Cardiac septum (tissue), 1 donor: ENCODE results near the gene EXOC2. TPM values are rescaled to one million over a fixed set of nuclear protein-coding genes. Genes with fewer than 3 reads are reported as not detected.

Experiments used
- DNase-seq: peaks from one replicate; pipeline ENCODE4 v3.0.0-alpha.2; 2020; ENCODE audit warnings: low spot score
- intact Hi-C: fragments of 100-400 bp; cut with DNase I; formaldehyde crosslinking; loops from one replicate; pipeline ENCODE4 v1.14.0; 2022
- total RNA-seq: library from RNA; stranded (reverse); fragmentation: NEBNext Ultra II Directional; extraction: Animal tissue kit (Norgen Biotek cat#: 25700); gene quantifications from one replicate; pipeline ENCODE4 v1.2.1, GENCODE V29; 2021
- donor health status: DM: no; HTN: no; CAD: no.

EXOC2 gene
- total RNA-seq, 1 donor from 2014 or later = 16.2 TPM

DNA sequence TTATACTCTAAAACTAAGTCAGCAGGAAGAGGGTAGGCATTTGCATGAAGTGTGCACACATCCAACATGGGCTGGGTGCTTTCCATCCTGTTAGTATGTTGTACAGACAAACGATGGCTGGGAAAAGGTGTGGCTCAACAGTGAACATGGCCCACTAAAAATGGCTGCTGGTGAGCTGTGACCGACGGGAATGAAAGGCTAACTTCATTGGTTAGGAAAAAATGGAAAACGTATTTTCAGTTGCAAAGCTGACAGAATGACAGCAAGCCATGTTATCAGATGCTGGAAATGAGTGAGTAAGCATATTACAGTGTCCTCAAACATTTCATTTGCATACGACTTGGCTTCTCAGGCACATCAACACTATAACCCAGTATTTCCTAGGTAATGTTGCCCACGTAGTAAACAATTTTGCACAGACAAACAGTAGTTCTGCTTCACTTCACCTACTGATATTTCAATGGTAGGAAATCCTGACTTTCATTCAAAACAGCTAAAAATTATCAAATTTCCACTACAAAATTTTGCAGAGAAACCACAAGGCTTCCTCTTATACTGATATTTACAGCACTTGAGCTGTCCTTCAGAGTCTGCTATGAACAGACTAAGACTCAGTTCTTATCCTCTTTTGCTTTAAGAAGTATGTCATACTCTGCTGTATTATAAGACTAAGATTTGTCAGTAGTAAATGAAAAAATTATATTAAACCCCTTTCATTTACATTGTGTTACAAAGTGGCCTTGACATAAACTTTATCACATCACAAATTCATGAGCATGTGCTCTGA lies 202.5 kb downstream of the EXOC2 start:
- no peak for DNase-seq
- intact Hi-C loops = no loop called here

DNA sequence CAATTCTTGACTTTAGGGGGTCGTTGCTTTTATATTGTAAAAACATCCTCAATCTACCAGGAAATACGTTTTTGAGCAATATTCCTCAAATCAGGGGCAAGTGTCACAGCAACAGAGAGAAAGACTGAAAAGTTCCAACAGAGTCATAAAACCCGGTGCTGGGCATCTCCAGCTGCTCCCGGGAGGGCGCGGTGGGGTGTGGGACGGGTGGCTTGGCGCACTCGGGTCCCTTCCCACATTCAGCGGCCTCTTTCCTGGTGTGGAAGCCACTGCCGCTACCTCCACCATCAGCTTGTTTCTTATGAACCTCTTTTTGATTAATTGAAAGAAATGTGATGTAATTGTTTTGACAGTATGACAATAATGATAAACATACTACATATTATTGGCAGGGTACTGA lies 203.2 kb downstream of the EXOC2 start:
- no peak for DNase-seq
- intact Hi-C loops = no loop called here

DNA sequence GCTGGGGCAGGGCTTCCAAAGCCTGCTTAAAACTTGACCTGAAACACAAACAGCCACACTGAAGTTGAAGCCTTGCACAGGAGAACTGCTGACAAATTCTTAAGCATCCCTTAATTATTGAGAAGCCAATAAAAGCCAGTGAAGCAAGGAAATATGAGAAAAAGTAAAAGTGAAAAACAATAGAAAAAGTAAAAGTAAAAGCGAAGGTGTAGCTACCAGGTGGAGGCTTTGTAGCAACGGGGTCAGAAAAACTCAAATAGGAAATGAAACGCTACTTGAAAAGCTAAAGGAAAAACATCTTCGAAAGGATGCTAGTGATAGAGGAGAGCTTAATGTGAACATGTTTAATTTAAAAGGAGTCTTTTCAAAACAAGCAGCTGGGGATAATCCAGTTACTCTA lies 203.9 kb downstream of the EXOC2 start:
- intact Hi-C loops = no loop called here
- no peak for DNase-seq

DNA sequence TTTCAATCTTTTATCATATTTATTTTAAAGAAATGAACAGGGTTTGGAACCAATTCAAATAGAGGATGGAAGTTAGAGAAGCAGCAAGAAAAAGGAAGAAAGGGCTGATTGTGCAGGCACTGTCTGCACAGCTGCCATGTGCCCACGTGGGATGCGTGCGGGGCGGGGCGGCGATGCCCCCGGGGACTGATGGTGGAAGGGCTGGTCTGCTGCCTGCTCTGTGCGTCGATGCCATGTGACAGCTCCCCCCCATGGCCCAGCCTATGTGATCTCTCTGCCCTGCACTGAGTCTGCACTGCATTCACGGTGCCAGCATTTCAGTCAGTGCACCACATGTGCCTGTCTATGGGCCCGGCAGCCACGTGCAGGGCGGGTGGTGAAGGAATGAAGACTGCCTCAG lies 205.0 kb downstream of the EXOC2 start:
- intact Hi-C loops = no loop called here
- DNase-seq = no peak

DNA sequence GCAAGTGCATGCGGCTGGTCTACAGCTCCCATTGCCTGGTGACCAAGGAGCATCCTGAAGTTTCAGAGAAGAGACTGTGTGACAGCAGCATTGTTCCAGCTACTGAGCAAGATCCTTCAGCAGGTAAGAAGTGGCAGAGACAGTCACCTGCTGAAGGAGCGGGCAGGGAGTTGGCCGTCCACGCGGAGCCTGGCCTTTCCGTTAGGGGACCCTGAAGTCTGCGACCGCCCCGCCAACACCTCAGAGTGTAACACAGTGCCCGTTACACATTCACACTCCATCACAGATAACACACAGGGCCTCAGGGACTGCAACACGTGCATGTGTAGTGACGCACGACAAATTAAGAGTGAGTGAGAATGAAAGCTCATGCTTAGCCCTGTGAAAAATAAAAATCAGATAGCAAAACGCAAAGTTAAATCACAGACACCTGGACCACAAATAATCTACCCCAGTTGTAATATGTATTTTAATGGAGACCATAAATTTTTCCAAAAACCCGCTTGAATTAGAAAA lies 207.2 kb downstream of the EXOC2 start:
- DNase-seq = no peak
- intact Hi-C loops = no loop called here

DNA sequence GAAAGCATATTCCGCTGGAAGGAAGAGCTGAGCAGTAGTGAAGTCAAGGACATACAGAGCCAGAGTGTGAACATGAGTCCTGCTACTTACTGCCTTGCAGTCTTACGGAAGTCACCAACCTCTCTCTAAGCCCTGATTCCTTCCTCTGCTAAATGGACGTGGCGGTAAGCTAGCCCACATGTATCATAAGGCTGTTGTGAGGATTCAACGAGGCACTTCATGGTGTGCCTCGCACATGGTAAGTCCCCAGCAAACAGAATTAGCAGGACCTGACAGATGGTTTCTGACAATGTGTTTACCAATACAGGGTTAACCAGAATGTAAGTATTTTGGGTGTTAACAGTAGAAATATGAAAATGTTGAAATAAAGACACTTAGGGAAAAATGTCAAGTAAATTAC lies 208.2 kb downstream of the EXOC2 start:
- no peak for DNase-seq
- intact Hi-C loops = no loop called here

DNA sequence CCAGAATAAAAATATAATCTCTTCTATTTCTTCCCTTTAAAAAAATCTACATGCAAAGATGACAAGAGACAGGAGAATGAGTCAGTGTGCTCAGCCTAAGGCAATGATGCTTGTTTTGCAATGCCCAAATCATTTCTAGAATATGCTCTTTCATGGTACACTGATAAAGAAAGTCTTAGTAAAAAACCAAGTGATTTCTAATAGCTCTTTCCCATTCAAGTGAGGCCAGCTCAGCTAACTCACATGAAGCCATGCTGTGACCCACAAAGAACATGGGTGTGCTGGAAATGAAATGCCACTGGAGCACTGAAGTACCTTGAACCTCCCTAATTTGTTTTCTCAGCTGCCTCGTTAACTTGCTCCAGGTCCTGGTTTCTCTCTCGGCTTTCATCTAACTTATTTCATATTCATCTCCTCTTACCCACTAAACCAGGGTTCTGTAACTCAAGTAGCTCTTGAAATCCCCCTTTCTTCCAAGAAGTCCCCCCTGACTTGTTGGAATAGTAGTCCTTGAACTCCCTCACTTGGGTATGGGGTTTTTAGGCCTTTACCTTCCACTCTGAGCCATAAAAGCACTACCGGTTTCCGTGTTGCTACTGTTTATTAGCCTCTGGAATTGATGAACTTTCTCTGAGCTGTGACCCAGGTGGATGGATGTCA lies 208.7 kb downstream of the EXOC2 start:
- intact Hi-C loops = no loop called here

DNA sequence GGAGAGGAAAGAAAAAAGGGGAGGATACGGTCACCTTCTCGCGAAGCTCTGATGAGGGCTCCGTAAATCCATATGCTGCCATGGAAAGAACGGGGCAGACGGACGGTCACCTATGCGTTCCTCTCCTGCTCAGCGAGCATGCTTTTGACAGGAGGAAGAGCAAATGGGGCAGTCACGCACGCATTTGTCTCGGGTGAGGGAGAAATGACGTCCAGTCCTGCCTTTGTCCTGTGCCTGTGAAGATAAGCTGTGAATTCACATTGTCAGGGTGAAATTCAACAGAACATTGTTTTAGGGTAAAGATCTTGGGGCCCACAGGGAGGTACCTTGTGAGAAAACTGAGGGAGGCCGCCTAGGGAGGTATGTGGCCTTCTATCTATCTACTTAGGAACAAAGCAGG lies 217.6 kb downstream of the EXOC2 start:
- no peak for DNase-seq
- intact Hi-C loops = no loop called here

More for the DNA sequence above, 208.7 kb downstream of the EXOC2 start:
- DNase-seq = no peak

DNA sequence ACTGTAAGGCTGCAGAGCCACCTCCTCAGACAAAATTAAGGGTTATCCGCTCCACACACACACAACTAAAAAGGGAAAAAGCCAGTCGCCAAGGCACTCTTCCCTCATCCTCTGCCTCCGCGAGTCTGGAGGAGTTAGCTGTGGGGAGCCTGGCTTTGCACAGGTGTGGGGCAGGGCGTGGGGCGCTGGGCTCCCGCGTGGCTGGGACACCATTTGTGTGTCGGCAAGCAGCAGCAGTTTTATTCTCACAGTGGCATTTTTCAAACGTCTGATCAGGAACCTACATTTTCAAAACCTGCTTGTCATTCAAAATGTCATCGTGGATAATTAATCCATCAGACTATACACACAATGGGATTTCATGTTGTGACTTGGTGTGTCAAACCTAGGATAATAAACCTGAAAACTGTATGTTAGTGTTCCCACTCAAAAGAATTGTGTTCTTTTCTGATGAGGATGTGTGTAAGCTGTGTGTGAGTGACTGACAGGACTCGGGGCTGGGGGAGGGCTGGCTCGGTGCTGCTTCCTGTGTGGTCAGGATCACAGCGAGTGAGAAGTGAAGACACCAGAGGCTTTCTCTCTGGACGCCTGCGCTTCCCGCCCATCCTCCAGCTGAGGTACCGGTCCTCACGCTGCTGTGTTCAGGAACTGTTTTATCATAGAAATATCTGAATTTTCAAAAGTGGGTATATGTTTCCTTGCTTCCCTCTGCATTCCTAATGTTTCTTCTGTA lies 218.3 kb downstream of the EXOC2 start:
- intact Hi-C loops = no loop called here
- DNase-seq = no peak

DNA sequence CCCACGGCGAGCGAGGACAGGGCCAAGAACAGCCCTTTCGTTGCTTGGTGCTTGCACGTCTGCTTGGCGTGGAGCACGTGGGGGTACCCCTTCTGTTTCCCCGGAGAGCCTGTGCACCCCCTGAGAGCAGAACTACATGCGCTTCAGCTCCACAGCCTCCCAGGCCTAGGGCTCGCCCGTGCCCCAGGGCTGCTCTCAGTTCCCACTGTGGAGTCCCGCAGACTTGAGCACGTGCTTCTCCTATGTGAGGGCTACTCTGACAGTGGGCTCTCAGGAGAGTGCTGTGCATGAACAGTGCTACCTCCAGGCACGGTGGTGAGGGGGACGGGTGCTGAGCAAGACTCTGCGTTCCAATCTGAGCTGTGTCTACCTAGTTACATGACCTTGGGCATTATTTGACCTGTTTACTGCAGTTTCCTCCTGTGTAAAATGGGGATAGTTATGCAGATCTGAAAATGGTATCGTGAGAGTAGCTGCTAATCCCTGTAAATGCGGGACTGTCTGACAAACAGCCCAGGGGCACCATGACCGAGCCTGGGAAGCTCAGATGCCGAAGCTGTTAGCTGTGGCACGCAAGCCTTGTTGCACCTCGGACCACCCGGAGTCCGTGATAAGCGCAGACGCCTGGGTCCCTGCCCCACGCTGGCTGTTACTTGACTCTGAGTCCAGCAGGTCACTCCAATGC lies 219.0 kb downstream of the EXOC2 start:
- no peak for DNase-seq
- intact Hi-C loops = no loop called here

DNA sequence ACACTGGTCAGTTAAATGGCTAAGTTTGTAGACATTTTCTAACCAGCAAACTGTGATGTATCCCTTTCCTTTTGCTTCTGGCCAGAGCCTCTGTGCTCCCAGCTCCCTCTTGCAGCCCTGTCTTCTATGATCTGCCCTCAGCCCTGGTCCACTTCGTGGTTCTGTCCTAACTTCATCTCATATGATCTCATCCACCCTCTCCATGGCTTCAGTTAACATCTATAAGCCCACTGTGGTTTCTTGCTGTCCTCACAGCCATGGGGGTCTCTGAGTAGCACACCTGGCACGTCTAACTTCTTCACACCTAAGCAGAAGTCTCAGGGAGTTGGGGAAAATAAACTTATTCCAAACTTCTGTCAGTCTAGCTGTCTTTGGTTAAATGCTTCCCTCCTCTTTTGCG lies 219.6 kb downstream of the EXOC2 start:
- no peak for DNase-seq

DNA sequence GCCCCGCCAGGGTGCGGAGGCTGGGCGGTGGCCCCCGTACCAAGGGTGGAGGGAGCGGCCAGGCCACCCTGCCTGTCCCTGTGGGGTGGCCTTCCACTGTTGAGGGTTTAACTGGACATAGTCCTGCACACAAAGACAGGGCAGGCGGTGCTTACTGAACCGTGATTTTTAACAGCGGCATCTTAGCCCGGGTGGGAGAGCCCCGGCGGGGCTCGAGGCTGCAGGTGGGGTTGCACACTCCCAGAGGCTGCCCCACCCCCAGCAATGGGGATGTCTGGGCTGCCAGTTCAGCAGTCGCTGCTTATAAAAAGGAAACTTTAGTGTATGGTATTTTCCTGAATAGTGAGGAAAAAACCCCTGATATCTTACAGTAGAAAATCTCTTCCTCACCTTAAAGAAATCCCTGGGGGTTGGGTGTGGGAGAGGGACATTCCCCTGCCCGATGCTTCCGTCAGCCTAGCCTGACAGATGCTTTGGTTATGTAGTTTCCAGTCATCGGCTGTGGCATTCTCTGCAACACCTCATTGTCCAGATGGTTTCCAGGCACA lies 222.0 kb downstream of the EXOC2 start:
- intact Hi-C loops = no loop called here
- DNase-seq = no peak

More for the DNA sequence above, 219.6 kb downstream of the EXOC2 start:
- intact Hi-C loops = no loop called here

DNA sequence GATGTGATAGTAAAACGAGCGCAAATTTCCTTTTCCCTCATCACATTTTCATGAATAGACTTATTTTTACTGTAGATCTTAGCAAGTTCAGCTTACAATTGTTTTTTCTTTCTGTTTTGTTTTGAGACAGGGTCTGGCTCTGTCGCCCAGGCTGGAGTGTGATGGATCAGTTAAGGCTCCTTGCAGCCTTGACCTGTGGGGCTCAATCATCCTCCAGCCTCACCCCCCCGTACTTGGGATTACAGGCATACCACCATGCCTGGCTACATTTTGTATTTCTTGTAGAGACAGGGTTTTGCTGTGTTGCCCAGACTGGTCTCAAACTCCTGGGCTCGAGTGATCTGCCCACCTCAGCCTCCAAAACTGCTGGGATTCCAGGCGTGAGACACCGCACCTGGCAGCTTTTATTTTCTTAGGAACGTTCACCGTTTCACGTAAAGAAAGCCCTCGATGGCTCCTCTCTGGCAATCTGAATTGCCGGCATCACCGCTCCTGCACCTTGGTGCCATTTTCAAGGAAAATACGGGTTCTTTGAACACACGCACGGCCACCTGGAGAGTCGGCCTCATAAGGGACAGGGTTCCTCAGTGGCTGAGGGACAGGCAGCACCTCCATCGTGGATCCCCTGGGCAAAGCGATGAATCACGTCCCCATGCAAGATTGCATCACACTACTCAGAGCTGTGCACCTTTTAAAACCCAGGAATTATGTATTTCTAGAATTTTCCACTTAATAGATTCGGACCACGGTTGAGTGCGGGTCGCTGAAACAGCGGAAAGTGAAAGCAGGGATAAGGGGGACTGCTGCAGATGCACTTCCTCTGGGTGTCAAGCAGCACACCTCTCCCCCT lies 222.7 kb downstream of the EXOC2 start:
- intact Hi-C loops = no loop called here
- no peak for DNase-seq

DNA sequence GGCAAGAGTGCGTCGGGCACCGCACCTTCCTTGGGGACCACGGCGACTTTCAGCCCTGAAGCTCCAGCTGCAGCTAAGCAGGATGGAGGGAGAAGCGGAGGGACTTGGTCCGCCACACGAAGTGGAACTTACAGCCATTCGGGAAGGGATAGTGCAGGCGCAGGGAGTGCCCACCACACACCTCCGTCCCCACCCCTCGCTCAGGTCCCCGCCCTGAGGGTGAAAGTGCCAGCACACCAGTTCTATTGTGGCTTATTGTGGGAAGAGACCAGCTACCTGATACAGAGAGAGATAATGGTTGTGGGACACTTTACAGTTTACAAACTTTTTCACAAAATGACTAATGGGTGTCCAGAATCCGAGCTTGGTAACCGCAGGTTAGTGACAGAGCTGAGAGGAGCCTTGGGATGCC lies 225.3 kb downstream of the EXOC2 start:
- DNase-seq = no peak
- intact Hi-C loops = no loop called here

DNA sequence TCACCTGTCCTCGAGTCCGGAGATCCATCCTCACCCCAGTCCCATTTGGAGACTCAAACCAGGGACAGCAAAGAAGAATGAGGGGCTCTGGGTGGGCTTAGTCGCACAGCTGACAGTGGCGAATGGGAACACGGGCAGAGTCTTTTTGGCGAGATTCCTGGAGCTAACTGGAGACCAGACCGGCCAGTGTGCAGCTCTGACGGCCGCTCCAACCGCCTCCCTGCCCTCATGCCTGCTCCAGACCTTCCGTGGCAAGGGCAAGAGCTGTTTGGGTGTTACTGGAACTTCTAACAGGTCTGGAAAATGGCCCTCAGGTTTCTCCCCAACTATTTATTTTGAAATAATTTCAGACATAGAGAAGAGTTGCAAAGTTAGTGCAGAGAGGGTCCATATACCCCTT lies 225.8 kb downstream of the EXOC2 start:
- intact Hi-C loops = no loop called here
- DNase-seq = no peak

DNA sequence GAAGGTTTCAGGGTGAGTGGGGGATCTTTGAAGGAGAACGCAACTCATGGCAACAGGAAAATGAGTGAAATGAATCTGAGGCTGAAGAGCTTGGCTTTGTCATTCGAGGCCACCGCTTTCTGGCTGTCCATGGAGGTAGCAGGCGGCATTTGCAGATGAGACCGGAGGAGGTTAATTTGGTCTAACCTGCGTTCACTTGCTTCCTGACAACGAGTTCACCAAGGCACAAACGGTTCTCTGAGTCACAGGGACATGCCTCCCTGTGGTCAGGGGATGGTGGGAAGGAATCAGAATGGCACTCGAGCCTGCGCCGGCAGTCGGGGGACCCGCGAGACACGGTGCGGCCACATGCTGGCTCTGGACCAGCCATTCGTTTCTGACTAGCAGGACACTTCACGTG lies 226.4 kb downstream of the EXOC2 start:
- no peak for DNase-seq

DNA sequence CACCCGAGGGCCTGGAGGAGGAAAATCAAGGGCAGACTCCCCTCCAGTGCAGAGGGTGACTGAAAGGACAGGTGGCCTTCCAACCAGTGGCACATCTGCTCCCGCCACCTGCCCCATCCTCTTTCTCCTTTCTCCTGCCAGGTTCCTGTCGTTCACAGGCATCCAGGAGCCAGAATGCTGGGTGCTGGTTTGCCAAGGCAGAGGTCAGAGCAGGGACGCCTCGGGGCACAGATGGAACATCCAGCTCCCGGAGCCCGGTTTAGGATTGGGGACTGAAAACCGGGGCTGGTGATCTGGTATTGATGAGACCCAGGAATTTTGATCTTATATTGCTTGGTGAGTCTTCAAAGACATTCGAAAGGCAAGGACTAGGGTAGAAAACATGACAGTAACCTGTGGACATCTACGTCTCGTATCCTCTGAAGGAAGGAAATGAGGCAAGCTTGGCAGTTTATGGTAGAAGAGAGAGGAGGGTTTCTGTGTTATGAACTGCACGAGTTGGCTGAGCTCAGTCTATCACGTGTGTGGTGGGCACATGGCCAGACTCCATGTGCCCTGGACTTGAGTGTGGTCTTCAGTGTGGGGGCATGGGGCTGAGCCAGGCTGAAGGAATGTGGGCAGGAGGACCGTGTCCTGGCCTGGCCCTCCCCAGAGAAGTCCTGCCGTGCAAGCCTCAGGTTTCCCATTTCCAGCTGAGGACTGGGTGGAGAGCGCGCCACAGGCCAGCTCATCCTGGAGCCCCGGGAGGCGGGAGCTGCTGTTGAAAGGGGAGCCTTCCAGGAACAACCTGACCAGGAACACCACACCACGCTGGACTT lies 227.2 kb downstream of the EXOC2 start:
- intact Hi-C loops = no loop called here
- DNase-seq = no peak

More for the DNA sequence above, 226.4 kb downstream of the EXOC2 start:
- intact Hi-C loops = no loop called here

DNA sequence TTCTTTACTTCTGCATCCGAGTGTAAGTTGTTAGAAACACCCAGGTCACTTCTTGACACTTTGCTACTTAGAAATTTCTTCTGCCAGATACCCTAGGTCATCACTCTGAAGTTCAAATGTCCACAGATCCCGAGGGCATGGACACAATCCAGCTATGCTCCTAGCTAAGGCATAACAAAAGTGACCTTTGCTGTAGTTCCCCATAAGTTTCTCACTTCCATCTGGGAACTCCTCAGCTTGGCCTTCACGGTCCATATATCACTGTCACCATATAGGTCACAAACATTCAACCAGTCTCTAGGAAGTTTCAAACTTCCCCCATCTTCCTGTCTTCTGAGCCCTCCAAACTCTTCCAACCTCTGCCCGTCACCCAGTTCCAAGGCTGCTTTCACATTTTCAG lies 236.1 kb downstream of the EXOC2 start:
- DNase-seq = no peak
- intact Hi-C loops = no loop called here
